NCI-H2107 (cell line): ENCODE results near the gene ABCB8.
A peak's percentile ranks its signal among the peaks of the same experiment; 100 is the strongest.

Experiments used
- DNase-seq: peaks from one replicate; lab custom pipeline; 2025; lab: John Stamatoyannopoulos, UW

Gene ABCB8

GRCh38 chr7:151074817-151075661 lies 46.8 kb downstream of the ABCB8 start:
- DNase-seq = no peak

GRCh38 chr7:151075662-151075971 lies 47.4 kb downstream of the ABCB8 start:
- no peak for DNase-seq

- DNase-seq = no peak
Observed at GRCh38 chr7:151075978-151076426, 47.8 kb downstream of the ABCB8 start.

GRCh38 chr7:151076863-151077704 lies 48.8 kb downstream of the ABCB8 start:
- DNase-seq = no peak

GRCh38 chr7:151077705-151078232 lies 49.5 kb downstream of the ABCB8 start:
- DNase-seq = no peak

GRCh38 chr7:151078233-151079040 lies 50.2 kb downstream of the ABCB8 start:
- DNase-seq = no peak

- DNase-seq = no peak
Observed at GRCh38 chr7:151079199-151079910, 51.1 kb downstream of the ABCB8 start.

GRCh38 chr7:151080067-151080521 lies 51.8 kb downstream of the ABCB8 start:
- no peak for DNase-seq

- DNase-seq = peak; percentile 75
Observed at GRCh38 chr7:151080522-151081169, 52.4 kb downstream of the ABCB8 start, which contains the start of gene FASTK. Gene FASTK (minus strand): TSS chr7:151080809. CDS start chr7:151080766, 43 bp downstream.

GRCh38 chr7:151081170-151082101 lies 53.2 kb downstream of the ABCB8 start:
- no peak for DNase-seq

GRCh38 chr7:151082141-151083070 lies 54.2 kb downstream of the ABCB8 start:
- DNase-seq = no peak

- peak; percentile 65 for DNase-seq
Observed at GRCh38 chr7:151083071-151083823, 55.0 kb downstream of the ABCB8 start, which contains the start of gene TMUB1. Gene TMUB1 (minus strand): TSS chr7:151083493. CDS start chr7:151082563, 930 bp downstream.

- no peak for DNase-seq
Observed at GRCh38 chr7:151083824-151084160, 55.5 kb downstream of the ABCB8 start.

GRCh38 chr7:151085329-151085690 lies 57.1 kb downstream of the ABCB8 start:
- no peak for DNase-seq

GRCh38 chr7:151085691-151086620 lies 57.7 kb downstream of the ABCB8 start, which contains the start of gene AGAP3:
Gene AGAP3 (plus strand): TSS chr7:151086475. CDS start chr7:151086742, 267 bp downstream.
- DNase-seq = peak; percentile 46

- no peak for DNase-seq
Observed at GRCh38 chr7:151086802-151087244, 58.6 kb downstream of the ABCB8 start.
